IMR-90 (cell line): ENCODE measurements around the gene SIGLEC9. TPM values are rescaled to one million over a fixed set of nuclear protein-coding genes. Genes with fewer than 3 reads are reported as not detected.

ENCODE experiments used
- ATAC-seq: fragments of 200-7000 bp; cut with Tn5 transposase; 2 replicates; pipeline ENCODE4 v1.9.1; 2020; ENCODE audit warnings: low read depth, mild to moderate bottlenecking, moderate library complexity
- BruUV-seq: library from RNA; stranded (reverse); fragments of 400-500 nt; replicated peaks from 2 replicates; lab custom pipeline; 2021; lab: Mats Ljungman, UMichigan
- CTCF ChIA-PET: fragments of 300-600 bp; formaldehyde crosslinking; extraction: SDS; loops from one replicate; lab custom pipeline; 2021; ENCODE audit warnings: antibody characterized with exemption; lab: Yijun Ruan, JAX
- POLR2A ChIA-PET: fragments of 300-600 bp; sonication (Branson Sonifier 250); formaldehyde crosslinking; loops from one replicate; lab custom pipeline; 2022; ENCODE audit warnings: antibody characterized with exemption; ENCODE audit not compliant: unreplicated experiment; lab: Charles Lee
- DNase-seq: peaks from one replicate; pipeline ENCODE4 v3.0.0; 2013
- H2AFZ ChIP-seq: replicated peaks from 2 replicates; pipeline ENCODE3; 2013; ENCODE audit warnings: low read length, mild to moderate bottlenecking; ENCODE audit not compliant: poor library complexity
- H2AK5ac ChIP-seq: 2 replicates; pipeline ENCODE4 v1.6.1; 2013; ENCODE audit warnings: low read depth, low read length, inconsistent platforms
- H2AK9ac ChIP-seq: replicated peaks from 2 replicates; pipeline ENCODE3; 2013; ENCODE audit warnings: mild to moderate bottlenecking, low read depth, low read length, moderate library complexity; ENCODE audit not compliant: poor library complexity
- H2BK120ac ChIP-seq: 2 replicates; pipeline ENCODE4 v1.6.1; 2013; ENCODE audit warnings: low read depth, low read length, inconsistent platforms
- H2BK15ac ChIP-seq: 3 replicates; pipeline ENCODE4 v1.6.1; 2013; ENCODE audit warnings: low read depth, low read length, inconsistent platforms
- H2BK20ac ChIP-seq: 2 replicates; pipeline ENCODE4 v1.6.1; 2013; ENCODE audit warnings: low read depth, mild to moderate bottlenecking, inconsistent platforms, low read length, moderate library complexity
- H2BK5ac ChIP-seq: 2 replicates; pipeline ENCODE4 v1.6.1; 2013; ENCODE audit warnings: mild to moderate bottlenecking, low read depth, low read length, inconsistent platforms; ENCODE audit not compliant: poor library complexity, severe bottlenecking
- H3K14ac ChIP-seq: replicated peaks from 2 replicates; pipeline ENCODE4 v1.6.1; 2013; ENCODE audit warnings: low read depth, low read length, inconsistent platforms
- H3K18ac ChIP-seq: 2 replicates; pipeline ENCODE4 v1.6.1; 2013; ENCODE audit warnings: low read depth, low read length, control low read depth
- H3K23ac ChIP-seq: 2 replicates; pipeline ENCODE4 v1.6.1; 2013; ENCODE audit warnings: low read depth, low read length, inconsistent platforms
- H3K27ac ChIP-seq: 2 replicates; pipeline ENCODE4 v1.5.1; 2013; ENCODE audit warnings: mild to moderate bottlenecking, control low read depth, low read length; ENCODE audit not compliant: insufficient read depth
- H3K27me3 ChIP-seq: 2 replicates; pipeline ENCODE4 v1.6.1; 2013; ENCODE audit warnings: low read length; ENCODE audit not compliant: control insufficient read depth, insufficient read depth
- H3K36me3 ChIP-seq: 2 replicates; pipeline ENCODE4 v1.6.1; 2013; ENCODE audit warnings: low read length, mixed read lengths; ENCODE audit not compliant: control insufficient read depth, insufficient read depth
- H3K4ac ChIP-seq: 2 replicates; pipeline ENCODE4 v1.6.1; 2013; ENCODE audit warnings: low read depth, low read length, inconsistent platforms
- H3K4me1 ChIP-seq: 2 replicates; pipeline ENCODE4 v1.6.1; 2013; ENCODE audit warnings: low read length, mixed read lengths; ENCODE audit not compliant: control insufficient read depth, insufficient read depth
- H3K4me2 ChIP-seq: 2 replicates; pipeline ENCODE4 v1.6.1; 2013; ENCODE audit warnings: low read depth, mild to moderate bottlenecking, control low read depth, low read length, moderate library complexity
- H3K4me3 ChIP-seq: 2 replicates; pipeline ENCODE4 v1.5.1; 2013; ENCODE audit warnings: low read depth, mild to moderate bottlenecking, control low read depth, low read length, moderate library complexity; ENCODE audit not compliant: insufficient read depth
- H3K56ac ChIP-seq: 2 replicates; pipeline ENCODE4 v1.6.1; 2013; ENCODE audit warnings: low read length, inconsistent platforms; ENCODE audit not compliant: insufficient read depth; ENCODE audit errors: extremely low read depth
- H3K79me1 ChIP-seq, 2 experiments: 2 replicates each; pipeline ENCODE4 v1.6.1; 2013; ENCODE audit warnings: low read length in 2 of 2, inconsistent platforms in 1 of 2, low read depth in 1 of 2
- H3K9ac ChIP-seq: 2 replicates; pipeline ENCODE4 v1.6.1; 2013; ENCODE audit warnings: low read depth, low read length, control low read depth
- H3K9me1 ChIP-seq: 2 replicates; pipeline ENCODE4 v1.6.1; 2013; ENCODE audit warnings: low read length, inconsistent platforms; ENCODE audit not compliant: insufficient read depth
- H3K9me3 ChIP-seq: 2 replicates; pipeline ENCODE4 v1.6.1; 2013; ENCODE audit warnings: low read length; ENCODE audit not compliant: control insufficient read depth, insufficient read depth
- H4K20me1 ChIP-seq: 2 replicates; pipeline ENCODE4 v1.6.1; 2013; ENCODE audit warnings: low read length, inconsistent platforms; ENCODE audit not compliant: insufficient read depth
- H4K5ac ChIP-seq: 2 replicates; pipeline ENCODE4 v1.6.1; 2013; ENCODE audit warnings: mild to moderate bottlenecking, low read depth, low read length, control low read depth
- H4K8ac ChIP-seq, 2 experiments: 2 replicates each; pipeline ENCODE4 v1.6.1; 2013; ENCODE audit warnings: low read depth in 2 of 2, low read length in 2 of 2, control low read depth in 1 of 2, inconsistent platforms in 1 of 2
- H4K91ac ChIP-seq: 2 replicates; pipeline ENCODE4 v1.6.1; 2013; ENCODE audit warnings: low read depth, low read length, inconsistent platforms; ENCODE audit not compliant: insufficient read depth
- BHLHE40 ChIP-seq: fragments of 150-350 bp; IDR thresholded peaks from 2 replicates; pipeline ENCODE4 v1.6.1; 2016; ENCODE audit warnings: mild to moderate bottlenecking, low read depth, low read length
- CEBPB ChIP-seq: IDR thresholded peaks from 2 replicates; pipeline ENCODE4 v1.6.1; 2012; ENCODE audit warnings: low read depth, low read length, improper control_type of control experiment
- CHD1 ChIP-seq: IDR thresholded peaks from 2 replicates; pipeline ENCODE4 v1.6.1; 2012; ENCODE audit warnings: low read depth, low read length, improper control_type of control experiment
- CTCF ChIP-seq: conservative IDR thresholded peaks from 2 replicates; pipeline ENCODE4 v1.5.1; 2012; ENCODE audit warnings: mild to moderate bottlenecking, low read depth, low read length, improper control_type of control experiment
- MAFK ChIP-seq: IDR thresholded peaks from 2 replicates; pipeline ENCODE4 v1.6.1; 2012; ENCODE audit warnings: low read depth, low read length, improper control_type of control experiment
- MAZ ChIP-seq: IDR thresholded peaks from 2 replicates; pipeline ENCODE4 v1.6.1; 2012; ENCODE audit warnings: low read depth, mild to moderate bottlenecking, low read length, improper control_type of control experiment, moderate library complexity, borderline replicate concordance
- MXI1 ChIP-seq: IDR thresholded peaks from 2 replicates; pipeline ENCODE4 v1.6.1; 2012; ENCODE audit warnings: low read depth, mild to moderate bottlenecking, low read length, moderate library complexity, borderline replicate concordance
- NFE2L2 ChIP-seq: fragments of 150-350 bp; IDR thresholded peaks from 2 replicates; pipeline ENCODE4 v1.6.1; 2016; ENCODE audit warnings: low read depth, mild to moderate bottlenecking, low read length
- RCOR1 ChIP-seq: IDR thresholded peaks from 2 replicates; pipeline ENCODE4 v1.6.1; 2012; ENCODE audit warnings: mild to moderate bottlenecking, low read length, improper control_type of control experiment; ENCODE audit not compliant: insufficient replicate concordance
- RFX5 ChIP-seq: IDR thresholded peaks from 2 replicates; pipeline ENCODE4 v1.8.0; 2012; ENCODE audit warnings: low read depth, mild to moderate bottlenecking, low read length, moderate library complexity
- SMC3 ChIP-seq: fragments of 150-350 bp; IDR thresholded peaks from 2 replicates; pipeline ENCODE4 v1.6.1; 2016; ENCODE audit warnings: low read depth, mild to moderate bottlenecking, antibody characterized with exemption, low read length, moderate library complexity
- USF2 ChIP-seq: fragments of 150-350 bp; IDR thresholded peaks from 2 replicates; pipeline ENCODE4 v1.6.1; 2017; ENCODE audit warnings: mild to moderate bottlenecking, antibody characterized with exemption, low read length, low read depth
- WGBS, 2 experiments: methylation state at CpG; one replicate each; pipeline versions ENCODE4 v1.1.5 to v1.1.7; 2013; ENCODE audit warnings: missing lambda C conversion rate in 2 of 2; ENCODE audit not compliant: insufficient read length in 1 of 2; ENCODE audit errors: extremely low coverage in 2 of 2; 5-methylcytosine and 5-hydroxymethylcytosine counted together
- dilution Hi-C: fragments of 300-500 bp; cut with HindIII; formaldehyde crosslinking; loops from one replicate; pipeline ENCODE4 v1.14.3; 2018; ENCODE audit warnings: low sequenced_read_pairs; ENCODE audit not compliant: unreplicated experiment
- in situ Hi-C: fragments of 300-500 bp; cut with MboI; formaldehyde crosslinking; loops from 3 replicates; pipeline ENCODE4 v1.14.3; 2019; ENCODE audit warnings: low sequenced_read_pairs, inconsistent platforms, mixed read lengths
- intact Hi-C: fragments of 100-400 bp; cut with micrococcal nuclease; formaldehyde crosslinking; loops from 2 replicates; pipeline ENCODE4 v1.10.0; 2022
- polyA plus RNA-seq, 3 experiments: library from polyadenylated mRNA; depleted of rRNA; stranded (reverse); fragments of >200 nt; gene quantifications; 2 replicates each; pipeline ENCODE4 v1.2.3, GENCODE V29; 2012; ENCODE audit warnings: low replicate concordance in 1 of 3
- total RNA-seq: library from RNA; depleted of rRNA; stranded (reverse); fragments of >200 nt; gene quantifications from 2 replicates; pipeline ENCODE4 v1.2.3, GENCODE V29; 2012

The SIGLEC9 gene
- total and polyA plus RNA-seq, 2 of the 4 experiments (the other 2 are of a cell fraction): 0.03 TPM; not detected in 1

GRCh38 chr19:51166846-51167490 lies 42.3 kb downstream of the SIGLEC9 start:
- ATAC-seq (no peak; the same call in 1 of the 2 replicates), DNase-seq (no peak)
- no peaks in the 10 kb centered on the region for H3K9me3 ChIP-seq
- no peaks in the 10 kb centered on the region for H4K20me1 ChIP-seq
- H3K4me3 ChIP-seq: no peak overlapping the region
- no peak overlapping the region for H2BK5ac ChIP-seq
- no peaks in the 10 kb centered on the region for H3K4me1 ChIP-seq
- no peaks in the 10 kb centered on the region for H3K36me3 ChIP-seq
- ChIA-PET CTCF (no interaction called here), POLR2A (no interaction called here)
- no TSS peak for BruUV-seq
- no peak overlapping the region for H2AK5ac ChIP-seq
- WGBS, 2 experiments: 57% methylated on average over 2 of the region's 9 CpGs; no CpG with 5 or more reads in 1 of the 2 experiments
- H2AFZ ChIP-seq: no peak overlapping the region
- no peak overlapping the region for H3K4ac ChIP-seq
- H3K23ac ChIP-seq: no peak overlapping the region
- TF ChIP-seq MAFK (no peak), SMC3 (no peak), CTCF (no peak), USF2 (no peak), MAZ (no peak), BHLHE40 (no peak), RCOR1 (no peak), RFX5 (no peak), CHD1 (no peak), NFE2L2 (no peak), CEBPB (no peak), MXI1 (no peak)
- no peak overlapping the region for H2AK9ac ChIP-seq
- no peak overlapping the region for H3K4me2 ChIP-seq
- H4K5ac ChIP-seq: no peak overlapping the region
- no peaks in the 10 kb centered on the region; the same call in 1 of the 2 replicates for H3K27me3 ChIP-seq
- no peak overlapping the region for H3K18ac ChIP-seq
- H2BK15ac ChIP-seq: no peak overlapping the region
- intact Hi-C loops (no loop called here), dilution Hi-C loops (no loop called here), in situ Hi-C loops (no loop called here)
- no peak overlapping the region for H4K8ac ChIP-seq
- H3K9me1 ChIP-seq: no peaks in the 10 kb centered on the region
- no peak overlapping the region for H3K56ac ChIP-seq
- H3K14ac ChIP-seq: no peak overlapping the region
- H3K79me1 ChIP-seq: no peaks in the 10 kb centered on the region
- no peak overlapping the region for H4K91ac ChIP-seq
- H3K9ac ChIP-seq: no peak overlapping the region
- H2BK120ac ChIP-seq: no peak overlapping the region
- H3K27ac ChIP-seq: no peak overlapping the region
- no peak overlapping the region for H2BK20ac ChIP-seq
